H9 (cell line): ENCODE results near the gene MDH1. TPM values are rescaled to one million over a fixed set of nuclear protein-coding genes. Genes with fewer than 3 reads are reported as not detected.

Experiments used
- DNase-seq: peaks from one replicate; pipeline ENCODE4 v3.0.0-alpha.2; 2017
- H2AFZ ChIP-seq: one replicate; pipeline ENCODE4 v1.6.1; 2013; ENCODE audit warnings: mild to moderate bottlenecking, low read length, control low read depth, moderate library complexity
- H2AK5ac ChIP-seq: 2 replicates; pipeline ENCODE4 v1.6.1; 2013; ENCODE audit warnings: low read length, control low read depth, mixed read lengths; ENCODE audit not compliant: insufficient read length
- H2BK120ac ChIP-seq: one replicate; pipeline ENCODE4 v1.6.1; 2013; ENCODE audit warnings: low read depth, mild to moderate bottlenecking, low read length, control low read depth, inconsistent platforms; ENCODE audit not compliant: poor library complexity, severe bottlenecking
- H2BK12ac ChIP-seq: 2 replicates; pipeline ENCODE4 v1.6.1; 2013; ENCODE audit warnings: low read length, control low read depth, mixed read lengths, low read depth; ENCODE audit not compliant: insufficient read length
- H2BK15ac ChIP-seq: 2 replicates; pipeline ENCODE4 v1.6.1; 2013; ENCODE audit warnings: low read depth, low read length, control low read depth
- H2BK20ac ChIP-seq: one replicate; pipeline ENCODE4 v1.6.1; 2013; ENCODE audit warnings: low read depth, mild to moderate bottlenecking, low read length, control low read depth, inconsistent platforms; ENCODE audit not compliant: poor library complexity, severe bottlenecking
- H2BK5ac ChIP-seq: 2 replicates; pipeline ENCODE4 v1.6.1; 2013; ENCODE audit warnings: low read length, control low read depth, mixed read lengths; ENCODE audit not compliant: insufficient read length
- H3K14ac ChIP-seq: 2 replicates; pipeline ENCODE4 v1.6.1; 2013; ENCODE audit warnings: low read length, control low read depth; ENCODE audit not compliant: insufficient read depth
- H3K18ac ChIP-seq: 2 replicates; pipeline ENCODE4 v1.6.1; 2013; ENCODE audit warnings: low read depth, mild to moderate bottlenecking, mixed read lengths, low read length, control low read depth; ENCODE audit not compliant: insufficient read length
- H3K23ac ChIP-seq: 2 replicates; pipeline ENCODE4 v1.6.1; 2013; ENCODE audit warnings: low read length, control low read depth, mixed read lengths, low read depth; ENCODE audit not compliant: insufficient read length
- H3K23me2 ChIP-seq: 2 replicates; pipeline ENCODE4 v1.6.1; 2013; ENCODE audit warnings: low read depth, mild to moderate bottlenecking, mixed read lengths, low read length, control low read depth; ENCODE audit not compliant: insufficient read length, poor library complexity, severe bottlenecking
- H3K27ac ChIP-seq: 2 replicates; pipeline ENCODE4 v1.5.1; 2013; ENCODE audit warnings: low read length, control low read depth, mixed read lengths, low read depth; ENCODE audit not compliant: insufficient read length
- H3K27me3 ChIP-seq: 2 replicates; pipeline ENCODE4 v1.6.1; 2013; ENCODE audit warnings: low read length, control low read depth, inconsistent platforms; ENCODE audit not compliant: insufficient read depth
- H3K4ac ChIP-seq: 2 replicates; pipeline ENCODE4 v1.6.1; 2013; ENCODE audit warnings: low read depth, mild to moderate bottlenecking, control low read depth, inconsistent platforms, low read length, moderate library complexity
- H3K4me1 ChIP-seq: 2 replicates; pipeline ENCODE4 v1.6.1; 2013; ENCODE audit warnings: low read length, control low read depth, inconsistent platforms; ENCODE audit not compliant: insufficient read depth
- H3K4me2 ChIP-seq: 2 replicates; pipeline ENCODE4 v1.6.1; 2013; ENCODE audit warnings: low read length, control low read depth, mixed read lengths; ENCODE audit not compliant: insufficient read length, insufficient read depth
- H3K56ac ChIP-seq: 2 replicates; pipeline ENCODE4 v1.6.1; 2013; ENCODE audit warnings: low read depth, mild to moderate bottlenecking, mixed read lengths, low read length, control low read depth; ENCODE audit not compliant: insufficient read length
- H3K79me1 ChIP-seq: 2 replicates; pipeline ENCODE4 v1.6.1; 2013; ENCODE audit warnings: low read depth, mild to moderate bottlenecking, moderate library complexity, low read length, control low read depth, inconsistent platforms; ENCODE audit not compliant: insufficient read depth, poor library complexity, severe bottlenecking
- H3K79me2 ChIP-seq: 2 replicates; pipeline ENCODE4 v1.6.1; 2013; ENCODE audit warnings: low read length, control low read depth, inconsistent platforms; ENCODE audit not compliant: insufficient read depth
- H3K9ac ChIP-seq: 2 replicates; pipeline ENCODE4 v1.6.1; 2013; ENCODE audit warnings: low read length, control low read depth, mixed read lengths; ENCODE audit not compliant: insufficient read length; ENCODE audit errors: extremely low read depth
- H3K9me3 ChIP-seq: one replicate; pipeline ENCODE4 v1.6.1; 2013; ENCODE audit warnings: low read depth, low read length, inconsistent platforms; ENCODE audit not compliant: control insufficient read depth
- H3T11ph ChIP-seq: one replicate; pipeline ENCODE4 v1.6.1; 2013; ENCODE audit warnings: mild to moderate bottlenecking, low read length, control low read depth, inconsistent platforms
- H4K20me1 ChIP-seq: one replicate; pipeline ENCODE4 v1.6.1; 2013; ENCODE audit not compliant: control insufficient read depth, insufficient read length, insufficient read depth
- H4K5ac ChIP-seq: 2 replicates; pipeline ENCODE4 v1.6.1; 2013; ENCODE audit warnings: low read depth, mild to moderate bottlenecking, mixed read lengths, low read length, control low read depth; ENCODE audit not compliant: insufficient read length
- H4K8ac ChIP-seq: replicated peaks from 2 replicates; pipeline ENCODE4 v1.6.1; 2013; ENCODE audit warnings: low read length, control low read depth, mixed read lengths, low read depth; ENCODE audit not compliant: insufficient read length
- H4K91ac ChIP-seq: 2 replicates; pipeline ENCODE4 v1.6.1; 2013; ENCODE audit warnings: low read depth, mild to moderate bottlenecking, moderate library complexity, mixed read lengths, low read length, control low read depth; ENCODE audit not compliant: insufficient read length
- H3K27ac Mint-ChIP-seq, 3 experiments: 2 replicates in 2 of 3; 3 replicates in 1 of 3; pipeline ENCODE4 v1.8.0; 2020 to 2021; ENCODE audit warnings: mixed read lengths in 3 of 3, mild to moderate bottlenecking in 1 of 3, moderate library complexity in 1 of 3
- H3K27me3 Mint-ChIP-seq: 2 replicates; pipeline ENCODE4 v1.8.0; 2021; ENCODE audit warnings: low read depth, mild to moderate bottlenecking, moderate library complexity, mixed read lengths
- H3K36me3 Mint-ChIP-seq, 3 experiments: 2 replicates in 2 of 3; 3 replicates in 1 of 3; pipeline ENCODE4 v1.8.0; 2020 to 2021; ENCODE audit warnings: low read depth in 3 of 3, mixed read lengths in 3 of 3; ENCODE audit not compliant: insufficient read depth in 1 of 3
- H3K4me1 Mint-ChIP-seq, 2 experiments: 2 replicates each; pipeline ENCODE4 v1.8.0; 2020; ENCODE audit warnings: mixed read lengths in 2 of 2
- H3K4me3 Mint-ChIP-seq, 2 experiments: 2 replicates in 1 of 2; 3 replicates in 1 of 2; pipeline ENCODE4 v1.8.0; 2020 to 2021; ENCODE audit warnings: mild to moderate bottlenecking in 2 of 2, mixed read lengths in 2 of 2, moderate library complexity in 1 of 2
- H3K9me3 Mint-ChIP-seq, 2 experiments: 2 replicates in 1 of 2; 3 replicates in 1 of 2; pipeline ENCODE4 v1.8.0; 2020; ENCODE audit warnings: mild to moderate bottlenecking in 2 of 2, mixed read lengths in 2 of 2, moderate library complexity in 1 of 2
- WGBS: extraction: QIAGEN DNeasy Blood & Tissue Kit; methylation state at CpG from one replicate; pipeline ENCODE4 v1.1.7; 2013; ENCODE audit warnings: missing lambda C conversion rate, low lambda C conversion rate, mixed read lengths; ENCODE audit not compliant: insufficient read length; ENCODE audit errors: extremely low coverage; 5-methylcytosine and 5-hydroxymethylcytosine counted together
- total RNA-seq: library from RNA; stranded (reverse); gene quantifications from 2 replicates; pipeline ENCODE4 v1.2.1, GENCODE V29; 2021
- TF ChIP-seq, protein P1 (sequence below): fragments of 200-600 bp; sonication (generic); conservative IDR thresholded peaks from 3 replicates; pipeline ENCODE4 v1.8.0; 2021; ENCODE audit warnings: antibody characterized with exemption, mild to moderate bottlenecking

The MDH1 gene
- total RNA-seq, 1 experiment from 2014 or later: 324 TPM

DNA sequence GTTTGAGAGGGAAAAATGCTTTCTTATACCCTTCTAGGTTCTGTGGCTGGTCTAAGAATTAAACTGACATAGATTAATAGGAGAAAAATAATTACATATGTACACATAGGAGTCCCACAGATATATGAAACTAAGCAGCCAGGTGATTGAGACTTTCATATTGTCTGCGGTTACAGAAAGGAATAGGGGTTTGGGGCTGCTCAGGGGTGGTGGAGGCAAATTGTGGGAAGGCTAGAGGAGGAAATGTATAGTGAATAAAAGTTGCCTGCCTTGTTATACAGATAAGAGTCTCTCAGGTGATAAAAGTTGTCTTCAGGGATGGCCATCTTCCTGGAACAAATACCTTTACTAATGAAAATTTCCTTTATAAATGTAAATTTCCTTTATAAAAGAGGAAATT is 28.6 kb downstream of the MDH1 start:
- Mint-ChIP-seq H3K4me1 (peaks cover 73 to 75% of the 10 kb centered on the region in 2 experiments), H3K9me3 (peaks cover 22 to 33% of the 10 kb centered on the region in 2 experiments), H3K27ac (peak overlapping the region; percentile 86 to 99 (median 98)), H3K27me3 (no peaks in the 10 kb centered on the region; the same call in 1 of the 2 replicates), H3K4me3 (peak overlapping the region; percentile 24 to 54; a peak in 4 of 5 replicates), H3K36me3 (peaks cover 26 to 41% (median 27%) of the 10 kb centered on the region in 3 experiments)
- Histone ChIP-seq H3K14ac (no peak overlapping the region), H3K4ac (no peak overlapping the region), H2BK15ac (no peak overlapping the region), H4K8ac (no peak overlapping the region), H3K23ac (no peak overlapping the region), H3K79me2 (no peaks in the 10 kb centered on the region), H2BK12ac (no peak overlapping the region), H3K4me1 (peaks cover 16% of the 10 kb centered on the region; the same call in 1 of the 2 replicates), H2AFZ (no peak overlapping the region), H4K20me1 (no peaks in the 10 kb centered on the region), H3K9ac (no peak overlapping the region), H3K23me2 (peaks cover 6% of the 10 kb centered on the region), H3K4me2 (no peak overlapping the region), H3K18ac (no peak overlapping the region), H4K5ac (no peak overlapping the region), H3T11ph (no peak overlapping the region), H2BK20ac (no peak overlapping the region), H3K27ac (no peak overlapping the region), H2AK5ac (no peak overlapping the region), H3K56ac (no peak overlapping the region), H2BK5ac (no peak overlapping the region), H3K79me1 (no peaks in the 10 kb centered on the region), H3K9me3 (no peaks in the 10 kb centered on the region), H2BK120ac (no peak overlapping the region), H3K27me3 (no peaks in the 10 kb centered on the region), H4K91ac (no peak overlapping the region)
- TF ChIP-seq, protein P1, sequence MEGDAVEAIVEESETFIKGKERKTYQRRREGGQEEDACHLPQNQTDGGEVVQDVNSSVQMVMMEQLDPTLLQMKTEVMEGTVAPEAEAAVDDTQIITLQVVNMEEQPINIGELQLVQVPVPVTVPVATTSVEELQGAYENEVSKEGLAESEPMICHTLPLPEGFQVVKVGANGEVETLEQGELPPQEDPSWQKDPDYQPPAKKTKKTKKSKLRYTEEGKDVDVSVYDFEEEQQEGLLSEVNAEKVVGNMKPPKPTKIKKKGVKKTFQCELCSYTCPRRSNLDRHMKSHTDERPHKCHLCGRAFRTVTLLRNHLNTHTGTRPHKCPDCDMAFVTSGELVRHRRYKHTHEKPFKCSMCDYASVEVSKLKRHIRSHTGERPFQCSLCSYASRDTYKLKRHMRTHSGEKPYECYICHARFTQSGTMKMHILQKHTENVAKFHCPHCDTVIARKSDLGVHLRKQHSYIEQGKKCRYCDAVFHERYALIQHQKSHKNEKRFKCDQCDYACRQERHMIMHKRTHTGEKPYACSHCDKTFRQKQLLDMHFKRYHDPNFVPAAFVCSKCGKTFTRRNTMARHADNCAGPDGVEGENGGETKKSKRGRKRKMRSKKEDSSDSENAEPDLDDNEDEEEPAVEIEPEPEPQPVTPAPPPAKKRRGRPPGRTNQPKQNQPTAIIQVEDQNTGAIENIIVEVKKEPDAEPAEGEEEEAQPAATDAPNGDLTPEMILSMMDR: no peak
- DNase-seq: no peak
- WGBS: no CpG with 5 or more reads among the region's 1 CpG
